ENCODE data around the gene NLRC4. TPM values are rescaled to one million over a fixed set of nuclear protein-coding genes. Genes with fewer than 3 reads are reported as not detected.
"Not testable (repeated sequence)": the region's sequence is repeated elsewhere in the genome, so short reads cannot be mapped to it uniquely, and the experiment has no call there.

Gene NLRC4, protein sequence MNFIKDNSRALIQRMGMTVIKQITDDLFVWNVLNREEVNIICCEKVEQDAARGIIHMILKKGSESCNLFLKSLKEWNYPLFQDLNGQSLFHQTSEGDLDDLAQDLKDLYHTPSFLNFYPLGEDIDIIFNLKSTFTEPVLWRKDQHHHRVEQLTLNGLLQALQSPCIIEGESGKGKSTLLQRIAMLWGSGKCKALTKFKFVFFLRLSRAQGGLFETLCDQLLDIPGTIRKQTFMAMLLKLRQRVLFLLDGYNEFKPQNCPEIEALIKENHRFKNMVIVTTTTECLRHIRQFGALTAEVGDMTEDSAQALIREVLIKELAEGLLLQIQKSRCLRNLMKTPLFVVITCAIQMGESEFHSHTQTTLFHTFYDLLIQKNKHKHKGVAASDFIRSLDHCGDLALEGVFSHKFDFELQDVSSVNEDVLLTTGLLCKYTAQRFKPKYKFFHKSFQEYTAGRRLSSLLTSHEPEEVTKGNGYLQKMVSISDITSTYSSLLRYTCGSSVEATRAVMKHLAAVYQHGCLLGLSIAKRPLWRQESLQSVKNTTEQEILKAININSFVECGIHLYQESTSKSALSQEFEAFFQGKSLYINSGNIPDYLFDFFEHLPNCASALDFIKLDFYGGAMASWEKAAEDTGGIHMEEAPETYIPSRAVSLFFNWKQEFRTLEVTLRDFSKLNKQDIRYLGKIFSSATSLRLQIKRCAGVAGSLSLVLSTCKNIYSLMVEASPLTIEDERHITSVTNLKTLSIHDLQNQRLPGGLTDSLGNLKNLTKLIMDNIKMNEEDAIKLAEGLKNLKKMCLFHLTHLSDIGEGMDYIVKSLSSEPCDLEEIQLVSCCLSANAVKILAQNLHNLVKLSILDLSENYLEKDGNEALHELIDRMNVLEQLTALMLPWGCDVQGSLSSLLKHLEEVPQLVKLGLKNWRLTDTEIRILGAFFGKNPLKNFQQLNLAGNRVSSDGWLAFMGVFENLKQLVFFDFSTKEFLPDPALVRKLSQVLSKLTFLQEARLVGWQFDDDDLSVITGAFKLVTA
- total RNA-seq: under 1 TPM; 0.29 to 0.75 (median 0.39) TPM
- polyA plus RNA-seq: under 1 TPM; 0.16 to 0.30 (median 0.19) TPM
- long read RNA-seq, donor 1: 0 reads
- long read RNA-seq, donor 2, partial matches to known transcripts: 0 of 1 reads
- long read RNA-seq, donor 2, other reads (novel, unspliced or antisense): 1 of 1 reads

DNA sequence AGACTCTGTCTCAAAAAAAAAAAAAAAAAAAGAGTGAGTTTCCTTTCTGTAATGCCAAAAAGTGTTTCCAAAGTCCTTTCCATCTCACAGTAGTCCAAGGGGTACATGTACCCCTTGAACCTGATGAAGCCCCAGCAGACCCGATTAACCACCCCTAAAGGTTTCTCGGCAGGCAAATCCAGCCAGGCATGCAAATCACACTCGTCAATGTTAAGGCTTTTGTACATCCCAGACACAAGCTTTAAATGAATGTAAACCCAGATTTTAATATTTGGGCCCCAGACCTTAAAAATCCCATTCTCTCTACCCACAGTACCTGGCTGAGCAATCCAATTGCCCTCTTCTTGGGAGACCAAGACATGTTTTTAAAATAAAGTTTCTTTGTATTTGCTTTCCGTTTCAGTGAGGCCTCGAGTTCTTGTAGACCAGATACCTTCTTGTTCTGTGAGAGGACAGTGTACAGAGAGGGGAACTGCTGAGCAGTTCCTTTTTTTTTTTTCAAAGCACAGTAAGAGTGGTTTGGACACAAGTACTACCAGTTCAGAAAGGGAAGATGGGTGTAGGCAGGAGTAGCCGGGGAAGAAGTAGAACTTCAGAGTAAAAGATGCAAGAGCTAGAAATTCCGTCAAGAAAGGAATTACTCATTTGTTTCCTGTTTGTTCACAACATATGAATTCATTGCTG, at the start of gene NLRC4:
Gene NLRC4 (minus strand): TSS at position 465 of the 684 bp plus-strand sequence. CDS start 8,111 bp downstream, outside the sequence.
- ATAC-seq (no peak), DNase-seq (no peak)
- H3K27me3 ChIP-seq (ENCODE audit: insufficient read depth in 3 of 3, low read length in 2 of 3): peaks cover 0 to 4% (median 0%) of the 10 kb centered on the region in 3 donors
- peaks cover 6% of the 10 kb centered on the region for H3K4me1 ChIP-seq
- no peaks in the 10 kb centered on the region for H3K36me3 ChIP-seq (ENCODE audit: insufficient read depth in 1 of 2, low read depth in 1 of 2)
- TF ChIP-seq, protein P1, sequence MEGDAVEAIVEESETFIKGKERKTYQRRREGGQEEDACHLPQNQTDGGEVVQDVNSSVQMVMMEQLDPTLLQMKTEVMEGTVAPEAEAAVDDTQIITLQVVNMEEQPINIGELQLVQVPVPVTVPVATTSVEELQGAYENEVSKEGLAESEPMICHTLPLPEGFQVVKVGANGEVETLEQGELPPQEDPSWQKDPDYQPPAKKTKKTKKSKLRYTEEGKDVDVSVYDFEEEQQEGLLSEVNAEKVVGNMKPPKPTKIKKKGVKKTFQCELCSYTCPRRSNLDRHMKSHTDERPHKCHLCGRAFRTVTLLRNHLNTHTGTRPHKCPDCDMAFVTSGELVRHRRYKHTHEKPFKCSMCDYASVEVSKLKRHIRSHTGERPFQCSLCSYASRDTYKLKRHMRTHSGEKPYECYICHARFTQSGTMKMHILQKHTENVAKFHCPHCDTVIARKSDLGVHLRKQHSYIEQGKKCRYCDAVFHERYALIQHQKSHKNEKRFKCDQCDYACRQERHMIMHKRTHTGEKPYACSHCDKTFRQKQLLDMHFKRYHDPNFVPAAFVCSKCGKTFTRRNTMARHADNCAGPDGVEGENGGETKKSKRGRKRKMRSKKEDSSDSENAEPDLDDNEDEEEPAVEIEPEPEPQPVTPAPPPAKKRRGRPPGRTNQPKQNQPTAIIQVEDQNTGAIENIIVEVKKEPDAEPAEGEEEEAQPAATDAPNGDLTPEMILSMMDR (IDR thresholded peaks at IDR 0.05): no peak
- WGBS, 3 donors: 73 to 78% (median 74%) methylated on average over 7 of the region's 7 CpGs
- H3K4me3 ChIP-seq: no peak within 1 kb of the TSS
- intact Hi-C loops (cut with DNase I): no loop called here
- no peaks in the 10 kb centered on the region for H3K9me3 ChIP-seq
- H3K27ac ChIP-seq: no peak within 1 kb of the TSS

DNA sequence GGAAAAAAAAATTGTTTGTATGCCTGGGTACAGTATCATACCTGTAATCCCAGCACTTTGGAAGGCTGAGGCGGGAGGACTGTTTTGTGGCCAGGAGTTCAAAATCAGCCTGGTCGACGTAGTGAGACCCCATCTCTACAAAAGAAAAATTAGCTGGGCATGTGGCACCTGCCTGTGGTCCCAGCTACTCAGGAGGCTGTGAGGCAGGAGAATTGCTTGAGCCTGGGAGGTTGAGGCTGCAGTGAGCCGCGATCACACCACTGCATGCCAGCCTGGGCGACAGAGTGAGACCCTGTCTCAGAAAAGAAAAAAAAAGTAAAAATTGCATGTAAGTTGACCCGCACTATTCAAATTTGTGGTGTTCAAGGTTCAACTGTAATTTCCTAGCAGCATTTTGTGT, 45.9 kb upstream of the NLRC4 start:
- Histone ChIP-seq H3K9me3 (no peaks in the 10 kb centered on the region), H3K36me3 (ENCODE audit: insufficient read depth in 1 of 2, low read depth in 1 of 2) (peaks cover 0 to 68% of the 10 kb centered on the region in 2 donors), H3K4me1 (no peaks in the 10 kb centered on the region), H3K27me3 (ENCODE audit: insufficient read depth in 3 of 3, low read length in 2 of 3) (no peaks in the 10 kb centered on the region), H3K4me3 (no peak overlapping the region), H3K27ac (no peak overlapping the region)
- ATAC-seq (no peak), DNase-seq (no peak)
- 97 to 98% (median 97%) methylated on average over 7 of the region's 7 CpGs for WGBS, 3 donors
- intact Hi-C loops (cut with DNase I): no loop called here
- TF ChIP-seq, protein P1 (IDR thresholded peaks at IDR 0.05): no peak

DNA sequence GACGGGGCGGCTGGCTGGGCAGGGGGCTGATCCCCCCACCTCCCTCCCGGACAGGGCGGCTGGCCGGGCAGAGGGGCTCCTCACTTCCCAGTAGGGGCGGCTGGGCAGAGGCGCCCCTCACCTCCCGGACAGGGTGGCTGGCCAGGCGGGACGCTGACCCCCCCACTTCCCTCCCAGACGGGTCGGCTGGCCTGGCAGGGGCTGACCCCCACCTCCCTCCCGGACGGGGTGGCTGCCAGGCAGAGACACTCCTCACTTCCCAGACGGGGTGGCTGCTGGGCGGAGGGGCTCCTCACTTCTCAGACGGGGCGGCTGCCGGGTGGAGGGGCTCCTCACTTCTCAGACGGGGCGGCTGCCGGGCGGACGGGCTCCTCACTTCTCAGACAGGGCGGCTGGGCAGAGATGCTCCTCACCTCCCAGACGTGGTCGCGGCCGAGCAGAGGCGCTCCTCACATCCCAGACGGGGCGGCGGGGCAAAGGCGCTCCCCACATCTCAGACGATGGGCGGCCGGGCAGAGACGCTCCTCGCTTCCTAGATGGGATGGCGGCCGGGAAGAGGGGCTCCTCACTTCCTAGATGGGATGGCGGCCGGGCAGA, 29.4 kb upstream of the NLRC4 start:
- ATAC-seq, DNase-seq: not testable (repeated sequence)
- WGBS, 3 donors: 98 to 100% (median 99%) methylated on average over 22 to 43 of the region's 43 CpGs

DNA sequence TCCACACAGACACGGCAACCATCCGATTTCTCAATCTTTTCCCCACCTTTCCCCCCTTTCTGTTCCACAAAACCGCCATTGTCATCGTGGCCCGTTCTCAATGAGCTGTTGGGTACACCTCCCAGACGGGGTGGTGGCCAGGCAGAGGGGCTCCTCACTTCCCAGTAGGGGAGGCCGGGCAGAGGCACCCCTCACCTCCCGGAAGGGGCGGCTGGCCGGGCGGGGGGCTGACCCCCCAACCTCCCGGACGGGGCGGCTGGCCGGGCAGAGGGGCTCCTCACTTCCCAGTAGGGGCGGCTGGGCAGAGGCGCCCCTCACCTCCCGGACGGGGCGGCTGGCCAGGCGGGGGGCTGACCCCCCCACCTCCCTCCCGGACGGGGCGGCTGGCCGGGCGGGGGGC, 28.8 kb upstream of the NLRC4 start:
- H3K27me3 ChIP-seq (ENCODE audit: insufficient read depth in 3 of 3, low read length in 2 of 3); H3K4me3 ChIP-seq; H3K9me3 ChIP-seq; ATAC-seq; H3K27ac ChIP-seq; DNase-seq; intact Hi-C loops (cut with DNase I); H3K4me1 ChIP-seq: not testable (repeated sequence)
- H3K36me3 ChIP-seq (ENCODE audit: insufficient read depth in 1 of 2, low read depth in 1 of 2): peaks cover 2 to 50% of the 10 kb centered on the region in 2 donors
- 98 to 99% (median 98%) methylated on average over 11 to 17 of the region's 26 CpGs for WGBS, 3 donors

More for the DNA sequence above, 29.4 kb upstream of the NLRC4 start:
- H3K4me3 ChIP-seq; H3K27me3 ChIP-seq (ENCODE audit: insufficient read depth in 3 of 3, low read length in 2 of 3); intact Hi-C loops (cut with DNase I); H3K27ac ChIP-seq; H3K9me3 ChIP-seq; H3K4me1 ChIP-seq: not testable (repeated sequence)
- peaks cover 2 to 54% of the 10 kb centered on the region in 2 donors for H3K36me3 ChIP-seq (ENCODE audit: insufficient read depth in 1 of 2, low read depth in 1 of 2)

DNA sequence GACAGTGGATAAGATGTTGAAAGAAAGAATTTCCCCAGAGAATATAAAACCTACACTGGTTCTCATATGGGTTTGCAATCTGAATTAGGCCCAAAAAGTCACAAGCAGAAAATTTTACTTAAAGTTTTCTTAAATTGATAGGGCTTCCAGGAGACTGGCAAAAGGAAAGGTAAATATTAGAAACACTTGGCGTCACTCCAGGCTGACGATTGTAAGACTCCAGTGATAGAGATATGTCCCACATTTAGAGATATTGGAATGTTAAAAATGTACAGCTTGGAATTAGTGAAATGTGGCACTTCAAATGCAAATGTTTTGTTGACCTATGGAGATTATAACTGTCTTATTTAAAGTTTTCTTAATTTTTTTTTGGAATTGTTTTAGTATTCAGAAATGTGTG, 27.1 kb upstream of the NLRC4 start:
- peaks cover 2 to 44% of the 10 kb centered on the region in 2 donors for H3K36me3 ChIP-seq (ENCODE audit: insufficient read depth in 1 of 2, low read depth in 1 of 2)
- no peak for DNase-seq
- no peak overlapping the region for H3K27ac ChIP-seq
- ATAC-seq: no peak
- H3K27me3 ChIP-seq (ENCODE audit: insufficient read depth in 3 of 3, low read length in 2 of 3): no peaks in the 10 kb centered on the region
- intact Hi-C loops (cut with DNase I): no loop called here
- no peak overlapping the region for H3K4me3 ChIP-seq
- peaks cover 14% of the 10 kb centered on the region for H3K4me1 ChIP-seq
- TF ChIP-seq, protein P1 (IDR thresholded peaks at IDR 0.05): no peak
- H3K9me3 ChIP-seq: peaks cover 6% of the 10 kb centered on the region
- WGBS, 3 donors: 54 to 74% (median 65%) methylated on average over 2 of the region's 2 CpGs

Data from psoas muscle (tissue), 8 donors.